ENCODE results near the gene BTD.

BTD gene

DNA sequence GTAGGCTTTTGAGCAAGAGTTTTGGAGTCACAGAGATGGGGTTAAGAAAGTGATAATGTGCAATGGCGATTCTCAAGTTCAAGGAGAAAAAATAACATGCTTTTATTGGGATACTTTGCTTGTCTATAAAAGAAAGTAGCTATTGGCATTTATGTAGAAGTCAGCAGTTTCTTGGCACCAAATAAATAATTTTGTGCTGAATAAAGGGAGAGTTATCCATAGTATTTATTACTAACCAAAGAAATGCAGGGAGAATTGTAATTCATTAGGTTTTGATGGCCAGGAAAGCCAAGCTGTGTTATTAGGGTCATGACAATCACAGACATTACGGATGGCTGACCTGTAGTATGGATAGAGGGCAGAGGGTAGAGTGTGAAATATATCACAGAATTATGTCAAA is 33.1 kb downstream of the BTD start:
- no peak overlapping the region for H3K27ac ChIP-seq

DNA sequence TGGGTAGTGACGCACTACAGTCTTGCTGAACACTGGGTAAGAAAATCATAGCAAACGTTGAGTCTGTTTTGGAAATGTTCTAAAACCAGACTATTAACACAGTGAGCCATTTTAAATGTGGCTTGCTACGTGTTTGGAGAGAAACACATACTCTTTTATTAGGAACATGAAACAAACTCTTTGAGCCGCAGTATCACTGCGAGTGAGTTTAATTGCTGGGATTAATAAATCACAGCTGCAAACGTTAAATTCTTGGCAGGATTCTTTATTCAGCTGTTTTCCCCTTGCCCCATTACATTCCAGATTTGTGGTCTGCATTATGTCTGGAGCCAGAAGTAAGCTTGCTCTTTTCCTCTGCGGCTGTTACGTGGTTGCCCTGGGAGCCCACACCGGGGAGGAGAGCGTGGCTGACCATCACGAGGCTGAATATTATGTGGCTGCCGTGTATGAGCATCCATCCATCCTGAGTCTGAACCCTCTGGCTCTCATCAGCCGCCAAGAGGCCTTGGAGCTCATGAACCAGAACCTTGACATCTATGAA is 33.6 kb downstream of the BTD start:
- H3K27ac ChIP-seq, result no peak overlapping the region
- DNase-seq (ENCODE audit: low read depth, low spot score), result no peak

More for the DNA sequence above, 33.1 kb downstream of the BTD start:
- DNase-seq (ENCODE audit: low read depth, low spot score), result no peak

DNA sequence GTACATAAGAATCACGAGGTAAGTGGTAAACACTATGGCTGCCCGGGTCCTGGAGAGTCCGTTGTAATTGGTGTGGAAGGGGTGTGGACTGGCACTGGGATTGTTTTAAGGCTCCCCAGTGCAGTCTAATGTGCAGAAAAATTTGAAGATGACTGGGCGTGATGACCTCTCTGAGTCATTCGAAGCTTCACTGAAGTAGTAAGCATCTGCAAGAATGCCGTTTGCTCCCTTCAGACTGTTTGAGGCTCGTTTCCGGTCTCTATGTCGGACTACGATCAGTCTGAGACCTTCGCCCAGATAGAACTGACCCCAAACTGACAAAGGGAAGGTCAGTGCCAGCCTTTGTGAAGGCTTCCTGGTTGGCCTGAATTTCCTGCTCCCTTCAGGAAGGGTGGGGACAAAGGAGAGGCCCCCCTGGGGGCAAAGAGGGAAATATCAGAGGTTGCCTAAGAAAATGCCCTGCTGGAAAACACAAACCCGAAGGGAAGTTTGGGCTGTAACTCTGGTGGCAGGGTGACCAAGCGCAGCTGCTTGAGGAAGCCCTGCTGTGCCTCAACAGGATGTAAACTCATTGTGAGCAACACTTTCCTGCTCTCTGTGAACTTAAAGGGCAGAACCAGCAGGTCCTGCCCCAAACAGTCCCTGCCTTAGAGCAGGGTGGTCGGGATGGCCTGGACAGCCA is 34.6 kb downstream of the BTD start:
- H3K27ac ChIP-seq, result peak overlapping the region; percentile 69
- DNase-seq (ENCODE audit: low read depth, low spot score), result no peak

DNA sequence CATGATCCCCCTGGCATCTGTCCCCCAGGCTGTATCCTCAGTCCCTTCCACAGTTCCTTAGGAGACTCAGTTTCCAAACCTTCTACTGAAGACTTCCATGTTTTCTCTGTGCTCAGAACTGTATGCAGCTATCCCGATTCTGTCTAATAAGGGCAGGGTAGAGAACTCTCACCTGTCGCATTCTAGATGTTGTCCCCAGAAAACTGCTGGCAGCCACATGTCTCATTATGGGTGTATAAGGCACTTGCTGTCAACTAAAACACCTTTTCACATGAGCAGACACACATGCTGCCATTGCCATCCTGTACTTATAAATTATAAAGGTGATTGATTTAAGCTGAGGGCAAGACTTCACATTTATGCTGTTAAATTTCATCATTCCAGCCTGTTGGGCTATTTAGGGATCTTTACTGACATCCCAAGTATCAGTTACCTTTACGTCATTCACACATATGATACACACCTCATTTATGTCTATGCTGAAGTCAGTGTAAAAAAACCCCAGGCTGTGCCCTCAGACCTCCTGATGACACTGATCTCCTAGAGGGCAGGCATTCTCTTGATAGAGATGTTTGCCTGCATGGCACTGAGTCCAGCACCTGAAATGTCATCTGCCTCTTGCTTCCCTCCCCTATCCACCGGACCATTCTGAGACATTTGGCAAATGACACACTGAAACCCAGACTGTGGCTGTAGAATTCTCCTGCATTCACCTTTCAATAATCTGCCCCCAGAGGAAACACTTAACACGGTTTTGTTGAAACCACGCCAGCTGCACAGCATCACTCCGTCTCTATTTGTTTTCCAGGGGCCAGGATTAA is 35.8 kb downstream of the BTD start:
- DNase-seq (ENCODE audit: low read depth, low spot score), result no peak
- H3K27ac ChIP-seq, result no peak overlapping the region

DNA sequence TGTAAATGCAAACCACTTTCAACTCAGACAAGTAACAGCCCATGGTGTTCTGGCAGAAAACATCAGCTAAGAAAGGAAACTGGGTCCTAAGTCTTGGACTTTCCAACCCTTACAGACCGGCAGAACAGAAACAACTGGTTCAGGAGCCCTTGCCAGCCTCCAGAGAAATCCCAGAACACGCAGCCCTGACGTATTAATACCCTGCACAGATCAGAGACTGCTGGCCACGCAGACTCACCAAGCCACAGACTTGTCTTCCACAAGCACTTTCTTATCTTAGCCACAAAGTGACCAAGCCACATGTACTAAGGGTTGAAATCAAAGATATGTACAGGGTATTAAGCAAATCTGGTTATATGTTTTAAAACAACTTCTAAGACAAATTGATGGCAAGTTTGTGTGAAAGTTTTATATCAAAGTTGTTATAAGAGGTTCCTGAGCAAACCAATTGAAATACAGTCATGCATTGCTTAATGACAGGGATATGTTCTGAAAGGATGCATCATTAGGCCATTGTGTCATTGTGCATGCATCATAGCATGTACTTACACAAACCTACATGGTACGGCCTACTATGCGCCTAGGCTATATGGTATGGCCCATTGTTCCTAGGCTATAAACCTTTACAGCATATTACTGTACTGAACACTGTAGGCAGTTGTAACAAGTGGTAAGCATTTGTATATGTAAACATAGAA is 36.8 kb downstream of the BTD start:
- DNase-seq (ENCODE audit: low read depth, low spot score), result no peak
- no peak overlapping the region for H3K27ac ChIP-seq

DNA sequence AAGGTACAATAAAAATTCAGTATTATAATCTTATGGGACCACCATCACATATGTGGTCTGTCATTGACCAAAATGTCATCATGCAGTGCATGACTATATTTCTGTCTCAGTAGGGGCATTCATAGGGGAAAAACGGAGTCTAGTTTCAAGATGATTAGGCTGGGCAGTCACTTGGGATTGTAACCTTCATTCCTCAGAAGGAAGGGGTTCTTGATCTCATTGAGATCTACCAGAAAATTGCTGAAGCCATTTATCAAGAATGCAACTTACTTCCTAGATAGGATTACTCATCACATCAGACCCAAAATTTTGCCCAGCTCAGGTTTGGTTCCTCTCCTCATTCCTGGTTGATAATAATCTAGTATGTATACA is 37.3 kb downstream of the BTD start:
- no peak overlapping the region for H3K27ac ChIP-seq
- DNase-seq (ENCODE audit: low read depth, low spot score), result no peak

DNA sequence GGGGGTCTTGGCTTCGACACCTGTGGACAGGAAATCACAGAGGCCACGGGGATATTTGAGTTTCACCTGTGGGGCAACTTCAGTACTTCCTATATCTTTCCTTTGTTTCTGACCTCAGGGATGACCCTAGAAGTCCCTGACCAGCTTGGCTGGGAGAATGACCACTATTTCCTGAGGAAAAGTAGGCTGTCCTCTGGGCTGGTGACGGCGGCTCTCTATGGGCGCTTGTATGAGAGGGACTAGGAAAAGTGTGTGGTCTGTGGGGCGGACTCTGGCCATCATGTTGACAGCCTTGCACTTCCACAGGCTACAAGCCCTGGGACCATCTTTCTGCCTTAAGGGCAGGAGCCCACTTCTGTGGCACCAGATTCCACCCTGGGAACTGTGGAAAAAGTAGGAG is 43.7 kb downstream of the BTD start:
- H3K27ac ChIP-seq, result no peak overlapping the region
- DNase-seq (ENCODE audit: low read depth, low spot score), result no peak

DNA sequence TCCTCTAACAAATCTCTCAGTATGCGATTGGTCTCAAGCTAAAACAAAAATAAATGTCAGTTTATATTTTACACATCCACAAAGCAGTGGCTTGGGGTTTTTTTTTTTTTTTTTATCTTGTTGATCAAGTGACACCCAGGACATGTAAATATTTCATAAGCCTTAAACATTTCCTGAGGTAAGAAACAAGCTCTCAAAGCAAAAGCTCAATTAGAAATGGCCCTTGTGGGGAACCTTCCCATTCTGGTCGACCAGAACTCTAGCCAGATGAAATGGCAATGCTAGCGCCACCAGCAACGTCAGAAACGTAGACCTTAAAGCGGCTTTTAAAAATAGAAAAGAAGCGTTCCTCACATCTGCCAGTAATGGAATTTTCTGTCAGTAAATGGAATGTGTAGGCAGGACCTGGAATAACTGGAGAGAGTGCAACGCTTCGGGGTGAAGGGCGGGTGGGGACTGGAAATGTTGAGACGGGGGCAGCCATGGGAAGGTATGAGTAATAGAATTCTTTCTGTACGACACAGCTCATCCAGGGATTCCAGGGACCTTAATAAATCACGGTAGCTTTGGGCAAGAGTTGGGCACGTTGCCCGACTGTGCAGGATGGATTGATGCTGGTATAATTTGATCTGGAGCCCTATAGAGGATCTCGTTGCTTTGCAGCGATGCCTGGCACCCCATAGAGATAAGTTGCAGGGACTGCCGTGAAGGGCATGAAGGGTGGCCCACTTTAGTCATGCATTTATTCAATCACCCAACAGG is 44.4 kb downstream of the BTD start:
- peak overlapping the region; percentile 82 for H3K27ac ChIP-seq
- DNase-seq (ENCODE audit: low read depth, low spot score), result no peak

DNA sequence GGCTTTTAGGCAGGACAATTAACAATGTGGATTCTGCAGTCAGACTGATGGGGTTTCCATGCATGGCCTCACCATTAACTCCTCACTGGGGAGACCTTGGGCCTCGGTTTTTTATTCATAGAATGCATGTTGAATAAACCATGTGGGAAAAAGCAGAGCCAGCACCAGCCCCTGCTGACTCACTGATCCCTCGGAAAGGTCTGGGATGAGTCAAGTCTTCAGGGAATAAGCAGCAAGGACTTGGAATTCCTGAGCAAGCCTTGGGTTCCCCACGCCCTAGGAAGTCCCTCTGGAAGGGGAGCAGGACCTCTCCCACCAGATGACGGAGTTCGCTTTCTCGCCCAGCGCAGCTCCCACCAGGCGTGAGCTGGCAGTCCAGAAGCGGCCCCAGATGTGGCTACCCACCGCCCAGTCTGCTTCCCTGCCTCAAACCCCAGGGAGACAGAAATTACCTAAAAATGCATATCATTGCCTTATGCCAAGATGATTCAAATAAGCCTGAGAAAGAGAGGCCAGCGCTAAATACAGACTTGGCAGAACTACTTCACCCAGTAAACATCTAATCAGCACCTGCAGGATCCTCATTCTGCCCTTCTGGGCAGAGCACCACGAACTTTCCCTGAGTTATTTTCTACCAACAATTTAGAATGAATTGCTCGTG is 45.4 kb downstream of the BTD start:
- DNase-seq (ENCODE audit: low read depth, low spot score), result no peak
- peak overlapping the region; percentile 82 for H3K27ac ChIP-seq

DNA sequence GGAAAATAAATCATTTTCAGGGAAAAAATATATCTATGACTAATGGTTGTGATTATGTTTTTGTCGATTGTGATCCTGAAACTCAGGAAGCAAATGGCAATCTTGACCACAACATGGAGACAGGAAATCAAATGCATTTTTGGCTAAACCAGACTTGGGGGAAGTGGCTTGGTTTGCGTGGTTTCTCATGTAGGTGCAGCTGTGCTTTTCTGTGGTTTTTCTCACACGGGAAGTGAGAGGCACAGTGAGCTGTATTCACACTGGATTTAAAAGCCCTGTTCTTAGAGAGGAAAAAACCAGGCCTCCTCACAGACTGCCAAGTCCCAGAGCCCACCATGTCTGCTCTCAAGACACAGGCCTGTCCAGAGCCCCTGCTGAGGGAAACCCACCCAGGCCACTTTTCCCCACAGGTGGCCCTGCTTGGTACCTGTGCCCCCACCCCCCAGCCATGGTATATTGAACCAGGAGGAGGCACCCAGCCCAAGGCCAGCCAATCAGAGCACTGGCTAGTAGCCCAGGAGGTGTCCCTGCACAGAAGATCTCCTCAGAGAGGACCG is 46.1 kb downstream of the BTD start:
- H3K27ac ChIP-seq, result peak overlapping the region; percentile 82
- no peak for DNase-seq (ENCODE audit: low read depth, low spot score)

DNA sequence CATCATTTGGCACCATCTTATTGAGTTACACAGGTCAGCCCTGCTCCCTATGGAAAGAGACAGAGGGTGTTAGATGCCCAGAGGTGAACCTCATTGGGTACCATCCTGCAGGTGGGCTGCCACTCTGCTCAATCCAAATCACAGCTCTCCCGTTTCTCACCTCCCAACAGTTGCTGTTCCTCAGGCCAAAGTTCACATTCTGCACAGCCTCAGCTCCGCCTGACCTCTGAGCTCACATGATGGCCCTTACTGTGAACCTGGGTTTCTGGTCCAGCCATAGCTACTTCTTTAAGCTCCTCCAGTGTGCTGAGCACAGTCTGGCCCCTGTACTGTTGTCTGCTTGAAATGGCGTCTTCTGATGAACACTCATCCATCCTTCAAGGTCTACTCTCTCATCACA is 47.8 kb downstream of the BTD start:
- no peak overlapping the region for H3K27ac ChIP-seq
- no peak for DNase-seq (ENCODE audit: low read depth, low spot score)

DNA sequence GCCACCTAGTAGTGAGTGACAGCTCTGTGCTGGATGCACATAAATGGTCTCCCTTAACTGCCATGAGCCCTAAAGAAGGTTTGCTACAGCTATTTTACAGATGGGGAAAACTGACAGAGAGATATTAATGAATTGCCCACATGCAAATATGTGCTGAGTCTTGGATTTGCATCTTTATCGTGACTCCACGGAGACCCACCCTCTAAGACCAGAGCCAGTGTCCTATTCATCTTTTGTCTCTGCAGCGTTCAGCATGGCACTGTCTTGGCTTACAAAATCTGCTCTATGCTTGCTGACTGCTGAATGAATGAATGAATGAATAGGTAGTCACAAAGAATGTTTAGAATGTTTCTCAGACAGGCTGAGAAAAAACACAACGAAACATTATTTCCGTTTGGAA is 48.3 kb downstream of the BTD start:
- no peak overlapping the region for H3K27ac ChIP-seq
- no peak for DNase-seq (ENCODE audit: low read depth, low spot score)

DNA sequence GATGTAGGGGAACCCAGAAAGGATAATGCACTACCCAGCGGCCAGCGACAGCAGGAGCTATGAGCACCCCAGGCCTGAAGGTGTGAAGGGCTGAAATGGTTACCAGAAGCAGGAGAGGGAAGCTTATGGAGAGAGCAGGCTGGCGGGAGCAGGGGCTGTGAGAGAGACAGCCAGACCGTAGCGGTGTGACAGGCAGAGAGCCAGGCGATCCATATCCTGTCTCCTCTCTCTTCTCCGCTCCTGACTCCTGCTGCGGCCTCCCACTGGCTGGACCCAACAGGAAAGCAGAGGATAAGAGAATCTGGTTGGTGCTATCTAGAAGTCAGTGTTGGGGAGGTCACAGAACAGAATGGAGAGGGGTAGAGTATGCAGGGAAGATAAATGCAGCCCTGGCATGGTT is 49.9 kb downstream of the BTD start:
- no peak overlapping the region for H3K27ac ChIP-seq
- DNase-seq (ENCODE audit: low read depth, low spot score), result no peak

DNA sequence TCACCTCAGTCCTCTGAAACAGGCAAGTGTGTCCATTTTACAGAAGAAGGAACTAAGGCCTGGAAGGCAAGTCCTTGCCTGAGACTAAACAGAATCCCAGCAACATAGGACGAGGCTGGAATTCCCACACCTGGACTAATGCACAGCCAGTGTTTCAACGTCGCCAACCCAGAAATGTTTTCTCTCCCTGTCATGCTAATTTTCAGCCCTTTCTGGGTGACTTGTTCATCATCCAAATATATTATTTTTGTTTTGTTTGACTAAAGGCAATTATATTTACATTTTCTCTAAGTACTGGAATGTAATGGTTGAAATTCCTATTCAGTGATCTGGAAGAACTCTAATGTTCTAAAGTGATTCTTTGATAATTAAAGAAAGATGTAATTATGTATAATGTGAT is 51.8 kb downstream of the BTD start:
- H3K27ac ChIP-seq, result no peak overlapping the region

DNA sequence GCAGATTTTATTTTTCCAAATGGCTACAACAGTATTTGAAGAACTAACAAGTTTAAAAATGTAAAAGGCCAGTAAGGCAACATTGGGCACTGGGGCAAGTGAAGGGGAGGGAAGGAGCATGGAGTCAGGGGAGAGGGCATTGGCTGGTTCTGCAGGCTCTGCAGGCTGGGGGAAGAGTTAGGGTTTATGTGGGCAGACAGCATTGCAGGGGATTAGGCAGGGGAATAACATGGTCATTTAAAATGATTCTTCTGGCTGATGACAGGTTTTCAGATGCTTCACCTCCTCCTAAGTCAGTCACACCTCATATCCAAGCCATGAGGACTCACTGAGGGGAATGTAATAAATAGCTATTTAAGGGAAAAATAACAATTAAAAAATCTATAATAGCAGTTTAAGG is 52.6 kb downstream of the BTD start:
- H3K27ac ChIP-seq, result no peak overlapping the region
- no peak for DNase-seq (ENCODE audit: low read depth, low spot score)

More for the DNA sequence above, 51.8 kb downstream of the BTD start:
- DNase-seq (ENCODE audit: low read depth, low spot score), result no peak

DNA sequence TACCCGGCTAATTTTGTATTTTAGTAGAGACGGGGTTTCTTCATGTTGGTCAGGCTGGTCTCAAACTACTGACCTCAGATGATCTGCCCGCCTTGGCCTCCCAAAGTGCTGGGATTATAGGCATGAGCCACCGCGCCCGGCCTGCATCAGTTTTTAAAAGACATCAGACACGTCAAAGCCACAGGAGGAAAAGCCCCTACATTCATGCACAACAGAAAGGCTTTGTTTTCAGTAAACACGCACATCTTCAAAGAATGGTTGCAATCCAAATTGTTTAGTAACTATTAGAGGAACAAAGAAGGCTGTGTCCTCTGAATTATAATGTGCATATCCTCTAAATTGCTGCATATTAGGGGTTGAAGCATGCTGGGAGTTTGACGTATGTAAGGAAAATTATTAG is 53.3 kb downstream of the BTD start:
- DNase-seq (ENCODE audit: low read depth, low spot score), result no peak
- no peak overlapping the region for H3K27ac ChIP-seq

DNA sequence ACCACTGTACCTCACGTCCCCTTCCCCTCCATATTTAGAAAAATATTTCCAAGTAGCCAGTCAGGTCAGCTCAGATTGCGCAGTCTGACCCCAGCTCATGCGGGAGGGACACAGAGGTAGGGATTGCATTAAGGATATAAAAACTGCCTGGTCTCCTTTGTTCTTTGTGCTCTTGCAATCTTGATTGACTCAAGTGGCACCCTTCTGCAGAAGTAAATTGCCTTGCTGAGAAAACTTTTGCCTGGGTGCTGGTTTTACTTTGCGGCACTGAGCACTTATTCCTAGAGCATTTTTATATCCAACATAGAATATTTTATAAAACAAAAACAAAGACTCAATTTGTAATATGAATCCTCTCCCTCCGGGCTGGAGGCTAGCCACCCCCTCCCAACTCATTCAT is 54.8 kb downstream of the BTD start:
- H3K27ac ChIP-seq, result no peak overlapping the region
- DNase-seq (ENCODE audit: low read depth, low spot score), result no peak

DNA sequence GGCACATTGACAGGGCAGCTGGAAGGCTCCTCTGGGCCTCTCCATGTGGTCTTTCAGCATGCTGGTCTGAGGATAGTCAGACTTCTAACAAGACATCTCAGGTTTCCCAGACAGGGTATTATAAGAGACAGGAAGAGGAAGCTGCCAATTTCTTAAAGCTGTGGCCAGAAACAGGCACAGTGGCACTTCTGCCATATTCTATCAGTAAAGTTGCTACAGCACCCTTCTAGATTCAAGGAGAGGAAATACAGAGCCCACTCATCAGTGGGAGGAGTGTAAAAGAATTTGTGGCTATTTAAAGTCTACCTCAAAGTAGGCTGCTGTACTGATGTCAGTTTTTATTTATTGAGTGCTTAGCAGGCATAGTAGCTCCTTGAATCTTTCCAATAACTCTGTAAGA is 55.5 kb downstream of the BTD start:
- no peak overlapping the region for H3K27ac ChIP-seq
- DNase-seq (ENCODE audit: low read depth, low spot score), result no peak

DNA sequence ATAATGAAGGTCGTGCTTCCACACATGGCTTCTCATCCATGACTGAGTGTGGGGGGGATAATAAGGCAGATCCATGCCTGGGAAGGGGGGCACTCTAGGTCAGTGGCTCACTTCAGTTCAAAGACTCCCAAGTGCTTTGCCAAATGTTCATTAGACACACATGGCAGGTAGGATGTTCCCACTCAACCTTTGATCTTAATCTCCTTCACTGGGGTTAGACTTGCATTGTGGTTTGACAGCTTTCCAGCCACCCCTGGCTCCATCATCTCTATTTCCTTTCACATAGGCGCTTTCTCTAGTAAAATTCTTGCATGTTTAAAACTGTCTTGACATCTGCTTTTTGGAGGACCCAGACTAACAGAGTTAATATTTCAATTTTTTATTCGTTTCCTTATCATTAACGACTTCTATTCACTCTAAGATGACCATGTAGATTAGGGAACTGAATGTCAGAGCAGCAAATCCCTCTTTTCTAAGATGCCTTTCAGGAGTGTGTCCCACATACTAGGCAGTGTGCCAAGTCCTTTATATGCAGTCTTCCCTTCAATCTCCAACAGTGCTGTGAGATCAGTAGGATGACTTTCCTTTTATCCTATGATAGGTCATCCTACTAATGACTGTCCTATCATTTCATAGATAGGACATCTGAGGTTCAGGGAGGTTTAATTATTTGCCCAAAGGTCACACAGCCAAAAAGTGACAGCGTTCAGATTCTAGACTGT is 57.9 kb downstream of the BTD start:
- no peak overlapping the region for H3K27ac ChIP-seq
- no peak for DNase-seq (ENCODE audit: low read depth, low spot score)
